ENCODE measurements around the gene HDAC9. TPM values are rescaled to one million over a fixed set of nuclear protein-coding genes. Genes with fewer than 3 reads are reported as not detected.

HDAC9 gene
- total RNA-seq, 4 donors from 2014 or later, result 10.3 to 48.4 (median 12.2) TPM

GRCh38 chr7:19051767-19052375 is 556.3 kb downstream of the HDAC9 start:
- no peak overlapping the region for H3K27ac ChIP-seq
- no peaks in the 10 kb centered on the region for H3K36me3 ChIP-seq
- no peak overlapping the region for H3K4me3 ChIP-seq
- no peaks in the 10 kb centered on the region for H3K27me3 ChIP-seq
- TF ChIP-seq POLR2A (IDR thresholded peaks at IDR 0.05), result no peak
- TF ChIP-seq CTCF (IDR thresholded peaks at IDR 0.05), result peak in 3 of 5 experiments; percentile 24 to 68 (median 48)
- TF ChIP-seq EP300 (IDR thresholded peaks at IDR 0.05), result no peak
- 70% methylated on average over 7 of the region's 7 CpGs for whole genome bisulfite sequencing, 2 donors
- no peaks in the 10 kb centered on the region for H3K4me1 ChIP-seq
- H3K9me3 ChIP-seq, result peaks cover 0 to 24% (median 0%) of the 10 kb centered on the region in 4 donors
- peak in 1 of 2 donors; percentile 42 for DNase-seq (ENCODE audit: low spot score in 2 of 2)

Small RNA genes within 50 kb of the gene (small RNA-seq; reads per million reads assigned to genes)
- not detected for gene RN7SKP266
